Measurements from ENCODE around the gene SCARB1. TPM values are rescaled to one million over a fixed set of nuclear protein-coding genes. Genes with fewer than 3 reads are reported as not detected.
A peak's percentile ranks its signal among the peaks of the same experiment; 100 is the strongest.
"Not testable (repeated sequence)": the region's sequence is repeated elsewhere in the genome, so short reads cannot be mapped to it uniquely, and the experiment has no call there.

Gene SCARB1
- total RNA-seq, 1 experiment from 2014 or later: 359 TPM

DNA sequence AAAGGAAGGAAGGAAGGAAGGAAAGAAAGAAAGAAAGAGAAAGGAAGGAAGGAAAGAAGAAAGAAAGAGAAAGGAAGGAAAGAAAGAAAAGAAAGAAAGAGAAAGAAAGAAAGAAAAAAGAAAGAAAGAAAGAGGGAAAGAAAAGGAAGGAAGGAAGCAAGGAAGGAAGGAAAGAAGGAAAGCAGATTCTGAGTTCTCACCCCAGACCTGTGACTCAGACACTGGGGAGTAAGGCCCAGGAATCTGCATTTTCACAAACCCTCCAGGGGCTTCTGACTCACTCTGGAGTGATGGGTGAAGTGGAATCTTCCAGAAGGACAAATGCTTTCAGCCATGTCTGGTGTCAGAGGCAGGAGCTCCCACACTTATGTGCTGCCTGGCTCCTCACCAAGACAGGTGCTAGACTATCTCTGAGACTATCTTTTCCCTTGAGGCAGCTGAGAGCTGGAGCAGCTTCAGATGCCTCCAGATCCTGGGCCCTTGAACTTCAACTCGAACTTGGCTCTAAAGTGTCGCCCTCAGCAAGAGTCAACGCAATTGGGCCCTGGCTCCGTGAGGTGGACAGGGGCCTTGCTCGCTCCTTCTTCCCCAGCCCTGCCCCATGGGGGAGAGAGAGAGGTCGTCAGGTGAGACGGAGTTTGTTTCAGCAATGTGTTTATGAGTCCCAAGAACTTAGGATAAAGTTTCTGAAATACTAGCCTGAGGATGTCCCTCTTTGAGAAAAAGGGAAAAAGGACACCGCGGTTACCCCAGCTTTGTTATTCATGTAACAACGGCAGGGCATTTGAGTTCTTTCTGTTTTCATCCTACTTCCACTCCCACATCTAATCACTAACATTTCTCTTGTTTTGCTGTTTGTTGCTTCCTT, 19.8 kb upstream of the SCARB1 start:
- peak; percentile 54 for ATAC-seq
- in situ Hi-C loops (cut with HindIII; ENCODE audit: low pct_unique_long_range_greater_than_20kb, low sequenced_read_pairs): no loop called here
- TF ChIP-seq SIN3A (IDR thresholded peaks at IDR 0.05; ENCODE audit: borderline replicate concordance, insufficient read depth, low read depth, low read length): no peak
- TF ChIP-seq, protein P1, sequence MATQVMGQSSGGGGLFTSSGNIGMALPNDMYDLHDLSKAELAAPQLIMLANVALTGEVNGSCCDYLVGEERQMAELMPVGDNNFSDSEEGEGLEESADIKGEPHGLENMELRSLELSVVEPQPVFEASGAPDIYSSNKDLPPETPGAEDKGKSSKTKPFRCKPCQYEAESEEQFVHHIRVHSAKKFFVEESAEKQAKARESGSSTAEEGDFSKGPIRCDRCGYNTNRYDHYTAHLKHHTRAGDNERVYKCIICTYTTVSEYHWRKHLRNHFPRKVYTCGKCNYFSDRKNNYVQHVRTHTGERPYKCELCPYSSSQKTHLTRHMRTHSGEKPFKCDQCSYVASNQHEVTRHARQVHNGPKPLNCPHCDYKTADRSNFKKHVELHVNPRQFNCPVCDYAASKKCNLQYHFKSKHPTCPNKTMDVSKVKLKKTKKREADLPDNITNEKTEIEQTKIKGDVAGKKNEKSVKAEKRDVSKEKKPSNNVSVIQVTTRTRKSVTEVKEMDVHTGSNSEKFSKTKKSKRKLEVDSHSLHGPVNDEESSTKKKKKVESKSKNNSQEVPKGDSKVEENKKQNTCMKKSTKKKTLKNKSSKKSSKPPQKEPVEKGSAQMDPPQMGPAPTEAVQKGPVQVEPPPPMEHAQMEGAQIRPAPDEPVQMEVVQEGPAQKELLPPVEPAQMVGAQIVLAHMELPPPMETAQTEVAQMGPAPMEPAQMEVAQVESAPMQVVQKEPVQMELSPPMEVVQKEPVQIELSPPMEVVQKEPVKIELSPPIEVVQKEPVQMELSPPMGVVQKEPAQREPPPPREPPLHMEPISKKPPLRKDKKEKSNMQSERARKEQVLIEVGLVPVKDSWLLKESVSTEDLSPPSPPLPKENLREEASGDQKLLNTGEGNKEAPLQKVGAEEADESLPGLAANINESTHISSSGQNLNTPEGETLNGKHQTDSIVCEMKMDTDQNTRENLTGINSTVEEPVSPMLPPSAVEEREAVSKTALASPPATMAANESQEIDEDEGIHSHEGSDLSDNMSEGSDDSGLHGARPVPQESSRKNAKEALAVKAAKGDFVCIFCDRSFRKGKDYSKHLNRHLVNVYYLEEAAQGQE (IDR thresholded peaks at IDR 0.05; ENCODE audit: insufficient read depth in 1 of 2, low read depth in 2 of 2, low read length in 1 of 2): no peak
- TF ChIP-seq, protein P2, sequence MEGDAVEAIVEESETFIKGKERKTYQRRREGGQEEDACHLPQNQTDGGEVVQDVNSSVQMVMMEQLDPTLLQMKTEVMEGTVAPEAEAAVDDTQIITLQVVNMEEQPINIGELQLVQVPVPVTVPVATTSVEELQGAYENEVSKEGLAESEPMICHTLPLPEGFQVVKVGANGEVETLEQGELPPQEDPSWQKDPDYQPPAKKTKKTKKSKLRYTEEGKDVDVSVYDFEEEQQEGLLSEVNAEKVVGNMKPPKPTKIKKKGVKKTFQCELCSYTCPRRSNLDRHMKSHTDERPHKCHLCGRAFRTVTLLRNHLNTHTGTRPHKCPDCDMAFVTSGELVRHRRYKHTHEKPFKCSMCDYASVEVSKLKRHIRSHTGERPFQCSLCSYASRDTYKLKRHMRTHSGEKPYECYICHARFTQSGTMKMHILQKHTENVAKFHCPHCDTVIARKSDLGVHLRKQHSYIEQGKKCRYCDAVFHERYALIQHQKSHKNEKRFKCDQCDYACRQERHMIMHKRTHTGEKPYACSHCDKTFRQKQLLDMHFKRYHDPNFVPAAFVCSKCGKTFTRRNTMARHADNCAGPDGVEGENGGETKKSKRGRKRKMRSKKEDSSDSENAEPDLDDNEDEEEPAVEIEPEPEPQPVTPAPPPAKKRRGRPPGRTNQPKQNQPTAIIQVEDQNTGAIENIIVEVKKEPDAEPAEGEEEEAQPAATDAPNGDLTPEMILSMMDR (IDR thresholded peaks at IDR 0.05): no peak
- no peak for TF ChIP-seq TCF7L2 (IDR thresholded peaks at IDR 0.05; ENCODE audit: low read depth, low read length)
- no peak for TF ChIP-seq POLR2AphosphoS5 (IDR thresholded peaks at IDR 0.05; ENCODE audit: low read depth, low read length)
- ChIA-PET POLR2A (no interaction called here), CTCF (no interaction called here)
- H3K9me3 ChIP-seq (ENCODE audit: control insufficient read depth, insufficient read depth, low read depth, low read length): no peaks in the 10 kb centered on the region
- no peaks in the 10 kb centered on the region for H3K27me3 ChIP-seq (ENCODE audit: control insufficient read depth, insufficient read depth, low read length)
- no peak overlapping the region for H3K4me3 ChIP-seq (ENCODE audit: low read depth in 2 of 2, low read length in 2 of 2)
- no TSS peak for BruUV-seq (replicated peaks)
- no peak for DNase-seq (ENCODE audit: low read depth, low spot score)
- no peaks in the 10 kb centered on the region for H3K36me3 ChIP-seq (ENCODE audit: control insufficient read depth, insufficient read depth, low read length)
- peak overlapping the region; percentile 37; the same call in 1 of the 2 replicates for H3K27ac ChIP-seq (ENCODE audit: low read length)
- intact Hi-C loops (cut with micrococcal nuclease; ENCODE audit: unreplicated experiment): loop anchor here (10.0 kb wide), 1 partner anchor 1079 kb away; no protein-coding TSS in a partner anchor
- H3K4me1 ChIP-seq (ENCODE audit: control insufficient read depth, insufficient read depth, low read length): peaks cover 16% of the 10 kb centered on the region

DNA sequence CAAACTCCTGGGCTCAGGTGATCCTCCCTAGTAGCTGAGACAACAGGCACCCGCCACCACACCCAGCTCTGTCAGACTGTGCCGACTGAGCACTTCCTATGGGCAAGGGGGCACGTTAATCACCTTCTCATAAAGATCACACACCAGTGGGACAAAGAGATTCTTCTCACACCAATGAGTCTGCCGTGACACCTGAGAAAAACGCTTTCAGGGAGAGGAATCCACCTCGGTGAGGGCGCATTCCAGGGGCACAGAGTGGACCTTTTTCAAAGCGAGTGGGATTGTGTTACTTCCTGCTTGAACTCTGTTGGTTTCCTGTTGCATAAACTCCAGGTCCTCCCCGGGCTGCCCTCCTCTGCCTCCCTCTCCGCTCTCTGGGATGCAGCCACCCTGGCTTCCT, 17.5 kb upstream of the SCARB1 start:
- Histone ChIP-seq H3K36me3 (ENCODE audit: control insufficient read depth, insufficient read depth, low read length) (no peaks in the 10 kb centered on the region), H3K27me3 (ENCODE audit: control insufficient read depth, insufficient read depth, low read length) (no peaks in the 10 kb centered on the region), H3K27ac (ENCODE audit: low read length) (no peak overlapping the region), H3K4me3 (ENCODE audit: low read depth in 2 of 2, low read length in 2 of 2) (no peak overlapping the region), H3K9me3 (ENCODE audit: control insufficient read depth, insufficient read depth, low read depth, low read length) (no peaks in the 10 kb centered on the region), H3K4me1 (ENCODE audit: control insufficient read depth, insufficient read depth, low read length) (peaks cover 22% of the 10 kb centered on the region)
- CTCF ChIA-PET: no interaction called here
- DNase-seq (ENCODE audit: low read depth, low spot score): no peak
- TF ChIP-seq, protein P2 (IDR thresholded peaks at IDR 0.05): no peak
- TF ChIP-seq POLR2AphosphoS5 (IDR thresholded peaks at IDR 0.05; ENCODE audit: low read depth, low read length): no peak
- no peak for TF ChIP-seq SIN3A (IDR thresholded peaks at IDR 0.05; ENCODE audit: borderline replicate concordance, insufficient read depth, low read depth, low read length)
- ATAC-seq: no peak
- in situ Hi-C loops (cut with HindIII; ENCODE audit: low pct_unique_long_range_greater_than_20kb, low sequenced_read_pairs): no loop called here
- POLR2A ChIA-PET: no interaction called here
- BruUV-seq (replicated peaks): no TSS peak
- intact Hi-C loops (cut with micrococcal nuclease; ENCODE audit: unreplicated experiment): loop anchor here (10.0 kb wide), 1 partner anchor 1076 kb away; no protein-coding TSS in a partner anchor

DNA sequence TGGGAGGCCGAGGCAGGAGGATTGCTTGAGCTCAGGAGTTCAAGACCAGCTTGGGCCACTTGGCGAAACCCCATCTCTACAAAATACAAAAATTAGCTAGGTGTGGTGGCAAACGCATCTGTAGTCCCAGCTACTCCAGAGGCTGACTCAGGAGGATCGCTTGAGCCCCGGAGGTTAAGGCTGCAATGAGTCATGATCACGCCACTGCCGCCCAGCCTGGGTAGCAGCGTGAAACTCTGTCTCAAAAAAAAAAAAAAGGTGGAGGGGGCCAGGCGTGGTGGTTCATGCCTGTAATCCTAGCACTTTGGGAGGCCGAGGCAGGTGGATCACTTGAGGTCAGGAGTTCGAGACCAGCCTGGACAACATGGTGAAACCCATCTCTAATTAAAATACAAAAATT, 16.7 kb upstream of the SCARB1 start:
- in situ Hi-C loops (cut with HindIII; ENCODE audit: low pct_unique_long_range_greater_than_20kb, low sequenced_read_pairs); DNase-seq (ENCODE audit: low read depth, low spot score); H3K27ac ChIP-seq (ENCODE audit: low read length); ATAC-seq; H3K9me3 ChIP-seq (ENCODE audit: control insufficient read depth, insufficient read depth, low read depth, low read length); POLR2A ChIA-PET; H3K27me3 ChIP-seq (ENCODE audit: control insufficient read depth, insufficient read depth, low read length); H3K4me3 ChIP-seq (ENCODE audit: low read depth in 2 of 2, low read length in 2 of 2); H3K36me3 ChIP-seq (ENCODE audit: control insufficient read depth, insufficient read depth, low read length); BruUV-seq (replicated peaks): not testable (repeated sequence)
- H3K4me1 ChIP-seq (ENCODE audit: control insufficient read depth, insufficient read depth, low read length): peaks cover 29% of the 10 kb centered on the region
- intact Hi-C loops (cut with micrococcal nuclease; ENCODE audit: unreplicated experiment): loop anchor here (10.0 kb wide), 1 partner anchor 1076 kb away; no protein-coding TSS in a partner anchor
- CTCF ChIA-PET: interaction anchor here (1.5 kb wide), 1 partner anchor 26 kb away, joined by 5 read pairs; no protein-coding TSS in a partner anchor

Measured in Panc1 (cell line).